MCF 10A (cell line): Measurements from ENCODE around the gene RALA. TPM values are rescaled to one million over a fixed set of nuclear protein-coding genes. Genes with fewer than 3 reads are reported as not detected.

Experiments used
- BruUV-seq: library from RNA; stranded (reverse); fragments of 400-500 nt; replicated peaks from 2 replicates; lab custom pipeline; 2021; lab: Mats Ljungman, UMichigan
- CTCF ChIA-PET: fragments of 300-600 bp; sonication (Branson Sonifier 250); formaldehyde crosslinking; extraction: SDS; loops from one replicate; lab custom pipeline; 2021; ENCODE audit warnings: antibody characterized with exemption, inconsistent platforms; lab: Yijun Ruan, JAX
- POLR2A ChIA-PET: fragments of 300-600, 350-650 bp; sonication (Branson Sonifier 250); formaldehyde crosslinking; extraction: SDS; loops from one replicate; lab custom pipeline; 2020; ENCODE audit warnings: antibody characterized with exemption, inconsistent platforms; lab: Yijun Ruan, JAX
- DNase-seq: peaks from one replicate; pipeline ENCODE4 v3.0.0-alpha.2; 2018; ENCODE audit not compliant: unreplicated experiment
- H3K27ac Mint-ChIP-seq: one replicate; pipeline ENCODE4 v1.8.0; 2022; ENCODE audit warnings: mild to moderate bottlenecking, low read depth, mixed read lengths; ENCODE audit not compliant: unreplicated experiment
- H3K27me3 Mint-ChIP-seq: one replicate; pipeline ENCODE4 v1.8.0; 2022; ENCODE audit warnings: mixed read lengths; ENCODE audit not compliant: insufficient read depth, unreplicated experiment
- H3K36me3 Mint-ChIP-seq: one replicate; pipeline ENCODE4 v1.8.0; 2022; ENCODE audit warnings: mild to moderate bottlenecking, moderate library complexity, mixed read lengths; ENCODE audit not compliant: insufficient read depth, unreplicated experiment
- H3K4me1 Mint-ChIP-seq: one replicate; pipeline ENCODE4 v1.8.0; 2022; ENCODE audit warnings: mixed read lengths; ENCODE audit not compliant: insufficient read depth, unreplicated experiment
- H3K4me3 Mint-ChIP-seq: one replicate; pipeline ENCODE4 v1.8.0; 2022; ENCODE audit warnings: mild to moderate bottlenecking, moderate library complexity, mixed read lengths; ENCODE audit not compliant: unreplicated experiment
- H3K9me3 Mint-ChIP-seq: one replicate; pipeline ENCODE4 v1.8.0; 2022; ENCODE audit warnings: mixed read lengths; ENCODE audit not compliant: unreplicated experiment
- CTCF ChIP-seq: fragments of 200-600 bp; IDR thresholded peaks from one replicate; pipeline ENCODE4 v1.8.0; 2022; ENCODE audit warnings: antibody characterized with exemption, mild to moderate bottlenecking; ENCODE audit not compliant: unreplicated experiment
- intact Hi-C: fragments of 100-400 bp; cut with micrococcal nuclease; formaldehyde crosslinking; loops from 2 replicates; pipeline ENCODE4 v1.14.1; 2022
- total RNA-seq: library from RNA; stranded (reverse); gene quantifications from 2 replicates; pipeline ENCODE4 v1.2.3, GENCODE V29; 2022

The RALA gene
- total RNA-seq, 1 experiment from 2014 or later: 34.1 TPM

GRCh38 chr7:39757604-39758003 lies 134.2 kb downstream of the RALA start:
- DNase-seq: no peak
- no peaks in the 10 kb centered on the region for H3K9me3 Mint-ChIP-seq
- no peaks in the 10 kb centered on the region for H3K36me3 Mint-ChIP-seq
- intact Hi-C loops: no loop called here
- POLR2A ChIA-PET: interaction anchor here (0.6 kb wide), 1 partner anchor 156 kb away, joined by 3 read pairs; no protein-coding TSS in a partner anchor
- H3K27ac Mint-ChIP-seq: no peak overlapping the region
- H3K4me1 Mint-ChIP-seq: peaks cover 11% of the 10 kb centered on the region
- no peaks in the 10 kb centered on the region for H3K27me3 Mint-ChIP-seq
- H3K4me3 Mint-ChIP-seq: no peak overlapping the region
- no TSS peak for BruUV-seq
- CTCF ChIA-PET: interaction anchor here (0.7 to 1.8 kb wide), 4 partner anchors 9 to 177 kb away, joined by 3 to 8 read pairs (median 4); no protein-coding TSS in a partner anchor
- no peak for TF ChIP-seq CTCF

Other genes starting within 250 kb of the RALA start
- gene YAE1, start 57.2 kb upstream of the RALA start, total RNA-seq: 34.7 and 37.6 TPM in 2 replicates